IMR-90 (cell line): Measurements from ENCODE around the gene GRAP. TPM values are rescaled to one million over a fixed set of nuclear protein-coding genes. Genes with fewer than 3 reads are reported as not detected.

Source experiments
- ATAC-seq: fragments of 200-7000 bp; cut with Tn5 transposase; 2 replicates; pipeline ENCODE4 v1.9.1; 2020; ENCODE audit warnings: low read depth, mild to moderate bottlenecking, moderate library complexity
- BruUV-seq: library from RNA; stranded (reverse); fragments of 400-500 nt; replicated peaks from 2 replicates; lab custom pipeline; 2021; lab: Mats Ljungman, UMichigan
- CTCF ChIA-PET: fragments of 300-600 bp; formaldehyde crosslinking; extraction: SDS; loops from one replicate; lab custom pipeline; 2021; ENCODE audit warnings: antibody characterized with exemption; lab: Yijun Ruan, JAX
- POLR2A ChIA-PET: fragments of 300-600 bp; sonication (Branson Sonifier 250); formaldehyde crosslinking; loops from one replicate; lab custom pipeline; 2022; ENCODE audit warnings: antibody characterized with exemption; ENCODE audit not compliant: unreplicated experiment; lab: Charles Lee
- DNase-seq: peaks from one replicate; pipeline ENCODE4 v3.0.0; 2013
- H2AFZ ChIP-seq: replicated peaks from 2 replicates; pipeline ENCODE3; 2013; ENCODE audit warnings: low read length, mild to moderate bottlenecking; ENCODE audit not compliant: poor library complexity
- H2AK5ac ChIP-seq: 2 replicates; pipeline ENCODE4 v1.6.1; 2013; ENCODE audit warnings: low read depth, low read length, inconsistent platforms
- H2AK9ac ChIP-seq: replicated peaks from 2 replicates; pipeline ENCODE3; 2013; ENCODE audit warnings: mild to moderate bottlenecking, low read depth, low read length, moderate library complexity; ENCODE audit not compliant: poor library complexity
- H2BK120ac ChIP-seq: 2 replicates; pipeline ENCODE4 v1.6.1; 2013; ENCODE audit warnings: low read depth, low read length, inconsistent platforms
- H2BK15ac ChIP-seq: 3 replicates; pipeline ENCODE4 v1.6.1; 2013; ENCODE audit warnings: low read depth, low read length, inconsistent platforms
- H2BK20ac ChIP-seq: 2 replicates; pipeline ENCODE4 v1.6.1; 2013; ENCODE audit warnings: low read depth, mild to moderate bottlenecking, inconsistent platforms, low read length, moderate library complexity
- H2BK5ac ChIP-seq: 2 replicates; pipeline ENCODE4 v1.6.1; 2013; ENCODE audit warnings: mild to moderate bottlenecking, low read depth, low read length, inconsistent platforms; ENCODE audit not compliant: poor library complexity, severe bottlenecking
- H3K14ac ChIP-seq: replicated peaks from 2 replicates; pipeline ENCODE4 v1.6.1; 2013; ENCODE audit warnings: low read depth, low read length, inconsistent platforms
- H3K18ac ChIP-seq: 2 replicates; pipeline ENCODE4 v1.6.1; 2013; ENCODE audit warnings: low read depth, low read length, control low read depth
- H3K23ac ChIP-seq: 2 replicates; pipeline ENCODE4 v1.6.1; 2013; ENCODE audit warnings: low read depth, low read length, inconsistent platforms
- H3K27ac ChIP-seq: 2 replicates; pipeline ENCODE4 v1.5.1; 2013; ENCODE audit warnings: mild to moderate bottlenecking, control low read depth, low read length; ENCODE audit not compliant: insufficient read depth
- H3K27me3 ChIP-seq: 2 replicates; pipeline ENCODE4 v1.6.1; 2013; ENCODE audit warnings: low read length; ENCODE audit not compliant: control insufficient read depth, insufficient read depth
- H3K36me3 ChIP-seq: 2 replicates; pipeline ENCODE4 v1.6.1; 2013; ENCODE audit warnings: low read length, mixed read lengths; ENCODE audit not compliant: control insufficient read depth, insufficient read depth
- H3K4ac ChIP-seq: 2 replicates; pipeline ENCODE4 v1.6.1; 2013; ENCODE audit warnings: low read depth, low read length, inconsistent platforms
- H3K4me1 ChIP-seq: 2 replicates; pipeline ENCODE4 v1.6.1; 2013; ENCODE audit warnings: low read length, mixed read lengths; ENCODE audit not compliant: control insufficient read depth, insufficient read depth
- H3K4me2 ChIP-seq: 2 replicates; pipeline ENCODE4 v1.6.1; 2013; ENCODE audit warnings: low read depth, mild to moderate bottlenecking, control low read depth, low read length, moderate library complexity
- H3K4me3 ChIP-seq: 2 replicates; pipeline ENCODE4 v1.5.1; 2013; ENCODE audit warnings: low read depth, mild to moderate bottlenecking, control low read depth, low read length, moderate library complexity; ENCODE audit not compliant: insufficient read depth
- H3K56ac ChIP-seq: 2 replicates; pipeline ENCODE4 v1.6.1; 2013; ENCODE audit warnings: low read length, inconsistent platforms; ENCODE audit not compliant: insufficient read depth; ENCODE audit errors: extremely low read depth
- H3K79me1 ChIP-seq, 2 experiments: 2 replicates each; pipeline ENCODE4 v1.6.1; 2013; ENCODE audit warnings: low read length in 2 of 2, inconsistent platforms in 1 of 2, low read depth in 1 of 2
- H3K9ac ChIP-seq: 2 replicates; pipeline ENCODE4 v1.6.1; 2013; ENCODE audit warnings: low read depth, low read length, control low read depth
- H3K9me1 ChIP-seq: 2 replicates; pipeline ENCODE4 v1.6.1; 2013; ENCODE audit warnings: low read length, inconsistent platforms; ENCODE audit not compliant: insufficient read depth
- H3K9me3 ChIP-seq: 2 replicates; pipeline ENCODE4 v1.6.1; 2013; ENCODE audit warnings: low read length; ENCODE audit not compliant: control insufficient read depth, insufficient read depth
- H4K20me1 ChIP-seq: 2 replicates; pipeline ENCODE4 v1.6.1; 2013; ENCODE audit warnings: low read length, inconsistent platforms; ENCODE audit not compliant: insufficient read depth
- H4K5ac ChIP-seq: 2 replicates; pipeline ENCODE4 v1.6.1; 2013; ENCODE audit warnings: mild to moderate bottlenecking, low read depth, low read length, control low read depth
- H4K8ac ChIP-seq, 2 experiments: 2 replicates each; pipeline ENCODE4 v1.6.1; 2013; ENCODE audit warnings: low read depth in 2 of 2, low read length in 2 of 2, control low read depth in 1 of 2, inconsistent platforms in 1 of 2
- H4K91ac ChIP-seq: 2 replicates; pipeline ENCODE4 v1.6.1; 2013; ENCODE audit warnings: low read depth, low read length, inconsistent platforms; ENCODE audit not compliant: insufficient read depth
- BHLHE40 ChIP-seq: fragments of 150-350 bp; IDR thresholded peaks from 2 replicates; pipeline ENCODE4 v1.6.1; 2016; ENCODE audit warnings: mild to moderate bottlenecking, low read depth, low read length
- CHD1 ChIP-seq: IDR thresholded peaks from 2 replicates; pipeline ENCODE4 v1.6.1; 2012; ENCODE audit warnings: low read depth, low read length, improper control_type of control experiment
- CTCF ChIP-seq: conservative IDR thresholded peaks from 2 replicates; pipeline ENCODE4 v1.5.1; 2012; ENCODE audit warnings: mild to moderate bottlenecking, low read depth, low read length, improper control_type of control experiment
- ELK1 ChIP-seq: fragments of 150-350 bp; IDR thresholded peaks from 2 replicates; pipeline ENCODE4 v1.6.1; 2016; ENCODE audit warnings: low read depth, mild to moderate bottlenecking, low read length, moderate library complexity, borderline replicate concordance
- FOS ChIP-seq: fragments of 150-350 bp; IDR thresholded peaks from 2 replicates; pipeline ENCODE4 v1.6.1; 2016; ENCODE audit warnings: low read depth, low read length
- MAFK ChIP-seq: IDR thresholded peaks from 2 replicates; pipeline ENCODE4 v1.6.1; 2012; ENCODE audit warnings: low read depth, low read length, improper control_type of control experiment
- MAZ ChIP-seq: IDR thresholded peaks from 2 replicates; pipeline ENCODE4 v1.6.1; 2012; ENCODE audit warnings: low read depth, mild to moderate bottlenecking, low read length, improper control_type of control experiment, moderate library complexity, borderline replicate concordance
- POLR2A ChIP-seq: IDR thresholded peaks from 2 replicates; pipeline ENCODE4 v1.6.1; 2012; ENCODE audit warnings: mild to moderate bottlenecking, low read depth, low read length
- RAD21 ChIP-seq: IDR thresholded peaks from 2 replicates; pipeline ENCODE4 v1.6.1; 2012; ENCODE audit warnings: low read length, improper control_type of control experiment
- SMC3 ChIP-seq: fragments of 150-350 bp; IDR thresholded peaks from 2 replicates; pipeline ENCODE4 v1.6.1; 2016; ENCODE audit warnings: low read depth, mild to moderate bottlenecking, antibody characterized with exemption, low read length, moderate library complexity
- WGBS, 2 experiments: methylation state at CpG; one replicate each; pipeline versions ENCODE4 v1.1.5 to v1.1.7; 2013; ENCODE audit warnings: missing lambda C conversion rate in 2 of 2; ENCODE audit not compliant: insufficient read length in 1 of 2; ENCODE audit errors: extremely low coverage in 2 of 2; 5-methylcytosine and 5-hydroxymethylcytosine counted together
- dilution Hi-C: fragments of 300-500 bp; cut with HindIII; formaldehyde crosslinking; loops from one replicate; pipeline ENCODE4 v1.14.3; 2018; ENCODE audit warnings: low sequenced_read_pairs; ENCODE audit not compliant: unreplicated experiment
- in situ Hi-C: fragments of 300-500 bp; cut with MboI; formaldehyde crosslinking; loops from 3 replicates; pipeline ENCODE4 v1.14.3; 2019; ENCODE audit warnings: low sequenced_read_pairs, inconsistent platforms, mixed read lengths
- intact Hi-C: fragments of 100-400 bp; cut with micrococcal nuclease; formaldehyde crosslinking; loops from 2 replicates; pipeline ENCODE4 v1.10.0; 2022
- polyA plus RNA-seq, 3 experiments: library from polyadenylated mRNA; depleted of rRNA; stranded (reverse); fragments of >200 nt; gene quantifications; 2 replicates each; pipeline ENCODE4 v1.2.3, GENCODE V29; 2012; ENCODE audit warnings: low replicate concordance in 1 of 3
- total RNA-seq: library from RNA; depleted of rRNA; stranded (reverse); fragments of >200 nt; gene quantifications from 2 replicates; pipeline ENCODE4 v1.2.3, GENCODE V29; 2012

Gene GRAP
- total and polyA plus RNA-seq, 2 of the 4 experiments (the other 2 are of a cell fraction), result under 0.01 to 0.14 TPM

GRCh38 chr17:19002805-19003542, 43.8 kb downstream of the GRAP start:
- 80% methylated on average over 3 of the region's 11 CpGs; no CpG with 5 or more reads in 1 of the 2 experiments for WGBS, 2 experiments
- BruUV-seq, result no TSS peak
- ATAC-seq, result peak; percentile 38

More at GRCh38 chr17:19002805-19003542, 43.8 kb downstream of the GRAP start:
- Histone ChIP-seq H2AK5ac (peak overlapping the region; percentile 89), H3K27me3 (no peaks in the 10 kb centered on the region), H3K4ac (peak overlapping the region; percentile 54), H2BK120ac (no peak overlapping the region), H3K27ac (peak overlapping the region; percentile 73; the same call in 1 of the 2 replicates), H3K79me1 (peaks cover 18 to 64% of the 10 kb centered on the region in 2 experiments; a peak in 3 of 4 replicates), H3K18ac (no peak overlapping the region), H2BK20ac (no peak overlapping the region), H4K8ac (peak overlapping the region; percentile 45 to 79; a peak in 2 of 4 replicates), H4K20me1 (peaks cover 38% of the 10 kb centered on the region), H3K23ac (peak overlapping the region; percentile 11; the same call in 1 of the 2 replicates), H3K9ac (peak overlapping the region; percentile 54), H2BK15ac (no peak overlapping the region), H4K5ac (no peak overlapping the region), H3K14ac (peak overlapping the region; percentile 35), H2AFZ (peak overlapping the region; percentile 82), H3K4me3 (peak overlapping the region; percentile 71), H3K56ac (no peak overlapping the region), H2AK9ac (peak overlapping the region; percentile 95), H3K4me1 (peaks cover 31% of the 10 kb centered on the region), H3K36me3 (peaks cover 2% of the 10 kb centered on the region; the same call in 1 of the 2 replicates), H2BK5ac (peak overlapping the region; percentile 54), H3K9me3 (no peaks in the 10 kb centered on the region), H3K9me1 (peaks cover 13% of the 10 kb centered on the region; the same call in 1 of the 2 replicates), H4K91ac (peak overlapping the region; percentile 51; the same call in 1 of the 2 replicates), H3K4me2 (peak overlapping the region; percentile 86)
- no peak for TF ChIP-seq CHD1
- no peak for TF ChIP-seq MAFK
- peak; percentile 50 for TF ChIP-seq MAZ
- TF ChIP-seq FOS, result no peak
- TF ChIP-seq ELK1, result no peak
- TF ChIP-seq SMC3, result no peak
- TF ChIP-seq POLR2A, result peak; percentile 42
- no peak for TF ChIP-seq CTCF
- TF ChIP-seq RAD21, result no peak
- no peak for TF ChIP-seq BHLHE40
- in situ Hi-C loops (no loop called here), intact Hi-C loops (no loop called here), dilution Hi-C loops (no loop called here)
- POLR2A ChIA-PET, result no interaction called here
- DNase-seq, result peak; percentile 54
- CTCF ChIA-PET, result no interaction called here
